Stimulated activated CD8-positive, alpha-beta memory T cell treated with anti-CD3 and anti-CD28 coated beads, Interleukin-12 subunit alpha, Interleukin-12 subunit beta, amount 100 ng/mL, for 24 hours (primary cell): ENCODE data around the gene SRPK3.

Experiments
- DNase-seq: peaks from one replicate; pipeline ENCODE4 v3.0.0-alpha.2; 2020; ENCODE audit errors: extremely low read depth

The SRPK3 gene

GRCh38 chrX:153770601-153771414 lies 10.0 kb upstream of the SRPK3 start:
- no peak for DNase-seq

GRCh38 chrX:153771415-153772315 lies 9.2 kb upstream of the SRPK3 start:
- DNase-seq, result no peak

- no peak for DNase-seq
Observed at GRCh38 chrX:153772316-153773217, 8.3 kb upstream of the SRPK3 start.

GRCh38 chrX:153773218-153773611 lies 7.6 kb upstream of the SRPK3 start:
- no peak for DNase-seq

- no peak for DNase-seq
Observed at GRCh38 chrX:153773741-153774575, 6.9 kb upstream of the SRPK3 start.

- DNase-seq, result no peak
Observed at GRCh38 chrX:153774576-153775292, 6.1 kb upstream of the SRPK3 start.

GRCh38 chrX:153775293-153776119 lies 5.3 kb upstream of the SRPK3 start:
- DNase-seq, result no peak

- no peak for DNase-seq
Observed at GRCh38 chrX:153776120-153776599, 4.7 kb upstream of the SRPK3 start.

- DNase-seq, result no peak
Observed at GRCh38 chrX:153776611-153777045, 4.2 kb upstream of the SRPK3 start.

- no peak for DNase-seq
Observed at GRCh38 chrX:153777261-153778090, 3.4 kb upstream of the SRPK3 start.

GRCh38 chrX:153778181-153778580 lies 2.7 kb upstream of the SRPK3 start:
- no peak for DNase-seq

- DNase-seq, result no peak
Observed at GRCh38 chrX:153778684-153779101, 2.1 kb upstream of the SRPK3 start.

- DNase-seq, result no peak
Observed at GRCh38 chrX:153779891-153780677, 757 bp upstream of the SRPK3 start.

- DNase-seq, result no peak
Observed at GRCh38 chrX:153781428-153782047, 697 bp downstream of the SRPK3 start.

GRCh38 chrX:153782313-153782712 lies 1.5 kb downstream of the SRPK3 start:
- no peak for DNase-seq

GRCh38 chrX:153782871-153783270 lies 2.0 kb downstream of the SRPK3 start:
- no peak for DNase-seq
